Esophagus muscularis mucosa (tissue), 4 donors: ENCODE results near the gene TWSG1. TPM values are rescaled to one million over a fixed set of nuclear protein-coding genes. Genes with fewer than 3 reads are reported as not detected.
"Not testable (repeated sequence)": the region's sequence is repeated elsewhere in the genome, so short reads cannot be mapped to it uniquely, and the experiment has no call there.

Experiments used
- DNase-seq: peaks from one replicate; pipeline ENCODE4 v3.0.0-alpha.2; 2017; ENCODE audit errors: extremely low spot score
- H3K27ac ChIP-seq, 4 donors: fragments of 200-600 bp; sonication (generic); replicated peaks in 1 of 4; 1 replicate in 3 of 4; 2 replicates in 1 of 4; pipeline ENCODE4 v1.5.1; 2016 to 2019; ENCODE audit warnings: mild to moderate bottlenecking in 1 of 4
- H3K27me3 ChIP-seq, 4 donors: fragments of 200-600 bp; sonication (generic); one replicate each; pipeline versions ENCODE4 v1.5.1 to v1.6.0; 2016 to 2019
- H3K36me3 ChIP-seq, 4 donors: fragments of 200-600 bp; sonication (generic); one replicate each; pipeline ENCODE4 v1.5.1; 2016 to 2019
- H3K4me1 ChIP-seq, 4 donors: fragments of 200-600 bp; sonication (generic); one replicate each; pipeline ENCODE4 v1.5.1; 2016 to 2019
- H3K4me3 ChIP-seq, 4 donors: fragments of 200-600 bp; sonication (generic); 1 replicate in 2 of 4; 2 replicates in 2 of 4; pipeline ENCODE4 v1.5.1; 2016 to 2019; ENCODE audit warnings: mild to moderate bottlenecking in 4 of 4, moderate library complexity in 1 of 4
- H3K9me3 ChIP-seq, 4 donors: fragments of 200-600 bp; sonication (generic); 1 replicate in 3 of 4; 2 replicates in 1 of 4; pipeline ENCODE4 v1.5.1; 2016 to 2019
- EP300 ChIP-seq: sonication (generic); formaldehyde crosslinking; IDR thresholded peaks from one replicate; pipeline ENCODE4 v1.6.1; 2017; ENCODE audit warnings: antibody characterized with exemption
- POLR2A ChIP-seq: fragments of 450-650 bp; IDR thresholded peaks from one replicate; pipeline ENCODE4 v1.6.1; 2017; ENCODE audit warnings: antibody characterized with exemption, moderate library complexity, mild to moderate bottlenecking, low read depth
- POLR2AphosphoS5 ChIP-seq, 2 donors: sonication (generic); formaldehyde crosslinking; IDR thresholded peaks; one replicate each; pipeline ENCODE4 v1.6.1; 2017; ENCODE audit warnings: antibody characterized with exemption in 2 of 2
- WGBS: methylation state at CpG from one replicate; pipeline ENCODE4 v1.1.5; 2018; 5-methylcytosine and 5-hydroxymethylcytosine counted together
- intact Hi-C: fragments of 100-400 bp; cut with DNase I; formaldehyde crosslinking; loops from one replicate; pipeline ENCODE4 v1.15.1; 2023
- total RNA-seq, 4 donors: library from RNA; depleted of rRNA; stranded (reverse); fragments of >200 nt; gene quantifications; one replicate each; pipeline versions ENCODE4 v1.1.0 to v1.2.1, GENCODE V29; 2016
- TF ChIP-seq, protein P1 (sequence below), 3 experiments: fragments of 200-600 bp in 2 of 3; fragments of 450-650 bp in 1 of 3; sonication (generic) in 2 of 3; IDR thresholded peaks; one replicate each; pipeline ENCODE4 v1.5.1; 2017 to 2019; ENCODE audit warnings: antibody characterized with exemption in 3 of 3, mild to moderate bottlenecking in 2 of 3, moderate library complexity in 1 of 3

TWSG1 gene
- total RNA-seq, 4 donors from 2014 or later, result 88.1 to 131 (median 101) TPM

- Histone ChIP-seq H3K27me3 (no peaks in the 10 kb centered on the region), H3K27ac (no peak overlapping the region), H3K9me3 (no peaks in the 10 kb centered on the region), H3K4me3 (no peak overlapping the region), H3K4me1 (peaks cover 0 to 32% (median 23%) of the 10 kb centered on the region in 4 donors), H3K36me3 (no peaks in the 10 kb centered on the region)
- 94% methylated on average over 6 of the region's 6 CpGs for WGBS
- DNase-seq, result peak; percentile 24
- intact Hi-C loops, result no loop called here
- TF ChIP-seq EP300 (no peak), POLR2A (no peak), POLR2AphosphoS5 (IDR thresholded peaks at IDR 0.05) (no peak)
- TF ChIP-seq, protein P1, sequence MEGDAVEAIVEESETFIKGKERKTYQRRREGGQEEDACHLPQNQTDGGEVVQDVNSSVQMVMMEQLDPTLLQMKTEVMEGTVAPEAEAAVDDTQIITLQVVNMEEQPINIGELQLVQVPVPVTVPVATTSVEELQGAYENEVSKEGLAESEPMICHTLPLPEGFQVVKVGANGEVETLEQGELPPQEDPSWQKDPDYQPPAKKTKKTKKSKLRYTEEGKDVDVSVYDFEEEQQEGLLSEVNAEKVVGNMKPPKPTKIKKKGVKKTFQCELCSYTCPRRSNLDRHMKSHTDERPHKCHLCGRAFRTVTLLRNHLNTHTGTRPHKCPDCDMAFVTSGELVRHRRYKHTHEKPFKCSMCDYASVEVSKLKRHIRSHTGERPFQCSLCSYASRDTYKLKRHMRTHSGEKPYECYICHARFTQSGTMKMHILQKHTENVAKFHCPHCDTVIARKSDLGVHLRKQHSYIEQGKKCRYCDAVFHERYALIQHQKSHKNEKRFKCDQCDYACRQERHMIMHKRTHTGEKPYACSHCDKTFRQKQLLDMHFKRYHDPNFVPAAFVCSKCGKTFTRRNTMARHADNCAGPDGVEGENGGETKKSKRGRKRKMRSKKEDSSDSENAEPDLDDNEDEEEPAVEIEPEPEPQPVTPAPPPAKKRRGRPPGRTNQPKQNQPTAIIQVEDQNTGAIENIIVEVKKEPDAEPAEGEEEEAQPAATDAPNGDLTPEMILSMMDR (IDR thresholded peaks at IDR 0.05), result no peak
These were observed 96.7 kb downstream of the TWSG1 start for GRCh38 chr18:9431296-9431695.

- H3K4me1 ChIP-seq, result peaks cover 0 to 31% (median 23%) of the 10 kb centered on the region in 4 donors
- H3K27me3 ChIP-seq, H3K9me3 ChIP-seq, H3K36me3 ChIP-seq, intact Hi-C loops, DNase-seq, H3K4me3 ChIP-seq, H3K27ac ChIP-seq: not testable (repeated sequence)
- WGBS, result 92% methylated on average over 8 of the region's 10 CpGs
These were observed 98.5 kb downstream of the TWSG1 start for GRCh38 chr18:9433122-9433521.

DNA sequence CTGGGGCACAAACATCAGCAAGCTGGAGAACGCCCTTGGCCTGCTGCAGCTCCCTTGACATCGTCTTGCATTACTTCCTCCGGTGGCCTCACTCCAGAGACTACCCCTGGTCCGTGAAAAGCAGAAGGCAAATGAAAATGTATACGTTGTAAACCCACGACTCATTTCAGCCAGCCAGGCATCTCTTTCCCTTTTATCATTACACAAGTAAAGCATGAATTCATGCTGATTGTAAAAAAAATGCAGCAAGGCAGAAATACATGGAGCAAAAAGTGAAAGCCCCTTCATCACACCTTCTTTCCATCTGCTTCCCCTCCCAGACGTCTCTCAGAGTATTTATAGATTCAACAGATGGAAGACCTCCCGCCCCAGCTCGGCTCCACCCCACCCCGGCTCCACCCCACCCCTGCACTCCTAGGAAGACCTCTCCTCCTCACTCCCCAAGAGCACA lies 99.1 kb downstream of the TWSG1 start:
- Histone ChIP-seq H3K27me3 (no peaks in the 10 kb centered on the region), H3K9me3 (no peaks in the 10 kb centered on the region), H3K4me3 (peak overlapping the region in 1 of 4 donors; percentile 7), H3K4me1 (peaks cover 0 to 25% (median 23%) of the 10 kb centered on the region in 4 donors), H3K27ac (peak overlapping the region in 2 of 4 donors; percentile 8 to 44), H3K36me3 (no peaks in the 10 kb centered on the region)
- no peak for TF ChIP-seq EP300
- TF ChIP-seq, protein P1 (IDR thresholded peaks at IDR 0.05), result no peak
- no peak for TF ChIP-seq POLR2A
- no peak for TF ChIP-seq POLR2AphosphoS5 (IDR thresholded peaks at IDR 0.05)
- 21% methylated on average over 10 of the region's 10 CpGs for WGBS
- intact Hi-C loops, result no loop called here
- peak; percentile 86 for DNase-seq

GRCh38 chr18:9434122-9434701 lies 99.6 kb downstream of the TWSG1 start:
- H3K9me3 ChIP-seq, result no peaks in the 10 kb centered on the region
- H3K27me3 ChIP-seq, result no peaks in the 10 kb centered on the region
- peaks cover 0 to 22% (median 17%) of the 10 kb centered on the region in 4 donors for H3K4me1 ChIP-seq
- H3K27ac ChIP-seq, result peak overlapping the region in 1 of 4 donors; percentile 44
- WGBS, result 59% methylated on average over 11 of the region's 18 CpGs
- intact Hi-C loops, result no loop called here
- H3K4me3 ChIP-seq, result peak overlapping the region in 1 of 4 donors; percentile 7
- peak; percentile 53 for DNase-seq
- TF ChIP-seq POLR2AphosphoS5 (IDR thresholded peaks at IDR 0.05) (no peak), EP300 (no peak), POLR2A (no peak)
- TF ChIP-seq, protein P1 (IDR thresholded peaks at IDR 0.05), result no peak
- no peaks in the 10 kb centered on the region for H3K36me3 ChIP-seq

- Histone ChIP-seq H3K27me3 (no peaks in the 10 kb centered on the region), H3K27ac (no peak overlapping the region), H3K4me3 (no peak overlapping the region), H3K9me3 (no peaks in the 10 kb centered on the region), H3K36me3 (no peaks in the 10 kb centered on the region), H3K4me1 (peaks cover 0 to 16% (median 13%) of the 10 kb centered on the region in 4 donors)
- DNase-seq, result no peak
- 97% methylated on average over 16 of the region's 17 CpGs for WGBS
- no peak for TF ChIP-seq POLR2AphosphoS5 (IDR thresholded peaks at IDR 0.05)
- no peak for TF ChIP-seq POLR2A
- TF ChIP-seq, protein P1 (IDR thresholded peaks at IDR 0.05), result no peak
- no peak for TF ChIP-seq EP300
- intact Hi-C loops, result no loop called here
These were observed 100.5 kb downstream of the TWSG1 start for GRCh38 chr18:9435041-9435440.
